KMS-11 (cell line): ENCODE data around the gene FAM209A.
"Not testable (repeated sequence)": the region's sequence is repeated elsewhere in the genome, so short reads cannot be mapped to it uniquely, and the experiment has no call there.

Experiments
- H2AFZ ChIP-seq: fragments of 200-600 bp; sonication (generic); 2 replicates; pipeline ENCODE4 v1.6.1; 2016; ENCODE audit warnings: antibody characterized with exemption, mixed run types, low read depth
- H3K27ac ChIP-seq: fragments of 200-600 bp; sonication (generic); 2 replicates; pipeline ENCODE4 v1.6.1; 2016; ENCODE audit warnings: mild to moderate bottlenecking, mixed run types
- H3K27me3 ChIP-seq: fragments of 200-600 bp; sonication (generic); 2 replicates; pipeline ENCODE4 v1.6.1; 2017; ENCODE audit warnings: mild to moderate bottlenecking, low read depth, mixed run types, moderate library complexity; ENCODE audit not compliant: insufficient read depth
- H3K36me3 ChIP-seq: fragments of 200-600 bp; sonication (generic); 2 replicates; pipeline ENCODE4 v1.6.1; 2017; ENCODE audit warnings: mild to moderate bottlenecking, mixed run types; ENCODE audit not compliant: insufficient read depth
- H3K4me1 ChIP-seq: fragments of 200-600 bp; sonication (generic); 2 replicates; pipeline ENCODE4 v1.6.1; 2016; ENCODE audit warnings: mild to moderate bottlenecking, low read depth, mixed run types; ENCODE audit not compliant: poor library complexity, severe bottlenecking
- H3K4me2 ChIP-seq: fragments of 200-600 bp; sonication (generic); 2 replicates; pipeline ENCODE4 v1.7.0; 2016; ENCODE audit warnings: mild to moderate bottlenecking, mixed run types
- H3K4me3 ChIP-seq: fragments of 200-600 bp; sonication (generic); IDR thresholded peaks from 2 replicates; pipeline ENCODE4 v1.6.1; 2017; ENCODE audit warnings: low read depth, low read length, mixed read lengths; ENCODE audit not compliant: insufficient read depth
- H3K79me2 ChIP-seq: fragments of 200-600 bp; sonication (generic); 2 replicates; pipeline ENCODE4 v1.6.1; 2016; ENCODE audit warnings: low read depth, mixed run types; ENCODE audit not compliant: insufficient read depth
- H3K9ac ChIP-seq: fragments of 200-600 bp; sonication (generic); 2 replicates; pipeline ENCODE4 v1.6.1; 2016; ENCODE audit warnings: mild to moderate bottlenecking, mixed run types
- H4K20me1 ChIP-seq: fragments of 200-600 bp; sonication (generic); 2 replicates; pipeline ENCODE4 v1.6.1; 2016; ENCODE audit warnings: mild to moderate bottlenecking, mixed run types; ENCODE audit not compliant: insufficient read depth
- CTCF ChIP-seq: fragments of 200-600 bp; sonication (generic); conservative IDR thresholded peaks from 2 replicates; pipeline ENCODE4 v1.6.1; 2017; ENCODE audit warnings: low read depth, mild to moderate bottlenecking, antibody characterized with exemption, low read length, moderate library complexity, mixed read lengths

FAM209A gene

GRCh38 chr20:56518126-56518525, 6.4 kb upstream of the FAM209A start:
- H3K36me3 ChIP-seq = peaks cover 14% of the 10 kb centered on the region; the same call in 1 of the 2 replicates
- H3K79me2 ChIP-seq = no peaks in the 10 kb centered on the region
- H3K9ac ChIP-seq = no peak overlapping the region
- no peak for TF ChIP-seq CTCF
- H3K27ac ChIP-seq = no peak overlapping the region
- no peaks in the 10 kb centered on the region for H3K4me1 ChIP-seq
- H3K4me3 ChIP-seq = no peak overlapping the region
- no peaks in the 10 kb centered on the region for H3K27me3 ChIP-seq
- H4K20me1 ChIP-seq = no peaks in the 10 kb centered on the region
- no peak overlapping the region for H2AFZ ChIP-seq
- H3K4me2 ChIP-seq = no peak overlapping the region

GRCh38 chr20:56518721-56519398, 5.7 kb upstream of the FAM209A start:
- Histone ChIP-seq H3K27me3 (no peaks in the 10 kb centered on the region), H3K27ac (no peak overlapping the region), H3K79me2 (no peaks in the 10 kb centered on the region), H2AFZ (no peak overlapping the region), H3K9ac (no peak overlapping the region), H3K4me2 (no peak overlapping the region), H4K20me1 (no peaks in the 10 kb centered on the region), H3K4me3 (no peak overlapping the region), H3K36me3 (peaks cover 14% of the 10 kb centered on the region; the same call in 1 of the 2 replicates), H3K4me1 (no peaks in the 10 kb centered on the region)
- no peak for TF ChIP-seq CTCF

- TF ChIP-seq CTCF = no peak
- no peaks in the 10 kb centered on the region for H3K79me2 ChIP-seq
Observed at GRCh38 chr20:56519551-56519950, 5.0 kb upstream of the FAM209A start.

GRCh38 chr20:56520180-56520579, 4.4 kb upstream of the FAM209A start:
- peaks cover 14% of the 10 kb centered on the region; the same call in 1 of the 2 replicates for H3K36me3 ChIP-seq
- no peak overlapping the region for H3K27ac ChIP-seq
- no peaks in the 10 kb centered on the region for H3K4me1 ChIP-seq
- no peaks in the 10 kb centered on the region for H4K20me1 ChIP-seq
- no peaks in the 10 kb centered on the region for H3K79me2 ChIP-seq
- no peaks in the 10 kb centered on the region for H3K27me3 ChIP-seq
- no peak overlapping the region for H3K4me3 ChIP-seq
- no peak overlapping the region for H3K4me2 ChIP-seq
- TF ChIP-seq CTCF = no peak
- no peak overlapping the region for H2AFZ ChIP-seq
- no peak overlapping the region for H3K9ac ChIP-seq

More at GRCh38 chr20:56519551-56519950, 5.0 kb upstream of the FAM209A start:
- H3K9ac ChIP-seq = no peak overlapping the region
- no peaks in the 10 kb centered on the region for H4K20me1 ChIP-seq
- H3K4me1 ChIP-seq = no peaks in the 10 kb centered on the region
- H3K27me3 ChIP-seq = no peaks in the 10 kb centered on the region
- H2AFZ ChIP-seq = no peak overlapping the region
- no peak overlapping the region for H3K4me3 ChIP-seq
- H3K4me2 ChIP-seq = no peak overlapping the region
- H3K27ac ChIP-seq = no peak overlapping the region
- H3K36me3 ChIP-seq = peaks cover 14% of the 10 kb centered on the region; the same call in 1 of the 2 replicates

GRCh38 chr20:56520746-56521354, 3.7 kb upstream of the FAM209A start:
- not testable (repeated sequence) for H3K27ac ChIP-seq, H3K4me1 ChIP-seq

More at GRCh38 chr20:56520746-56521354, 3.7 kb upstream of the FAM209A start:
- H3K4me2 ChIP-seq, H4K20me1 ChIP-seq, H3K9ac ChIP-seq, H3K4me3 ChIP-seq, H3K27me3 ChIP-seq, H3K79me2 ChIP-seq, H2AFZ ChIP-seq: not testable (repeated sequence)
- H3K36me3 ChIP-seq = peaks cover 14% of the 10 kb centered on the region; the same call in 1 of the 2 replicates
